Measurements from ENCODE around the gene OVCA2. TPM values are rescaled to one million over a fixed set of nuclear protein-coding genes. Genes with fewer than 3 reads are reported as not detected.

The OVCA2 gene
- total RNA-seq, 4 donors from 2014 or later, result 5.4 to 73.3 (median 36.9) TPM

- peaks cover 26 to 69% (median 49%) of the 10 kb centered on the region in 4 donors for H3K4me1 ChIP-seq
- WGBS, 2 donors (ENCODE audit: low coverage in 1 of 2), result 24% methylated on average over 7 of the region's 7 CpGs; no CpG with 5 or more reads in 1 of the 2 donors
- no peak for TF ChIP-seq CTCF (IDR thresholded peaks at IDR 0.05)
- TF ChIP-seq POLR2AphosphoS5 (IDR thresholded peaks at IDR 0.05), result no peak
- no peak for TF ChIP-seq POLR2A (IDR thresholded peaks at IDR 0.05)
- no peak for TF ChIP-seq EP300 (IDR thresholded peaks at IDR 0.05; ENCODE audit: low read depth)
- H3K36me3 ChIP-seq, result peaks cover 0 to 8% (median 0%) of the 10 kb centered on the region in 4 donors
- no peaks in the 10 kb centered on the region for H3K9me3 ChIP-seq
- peak; percentile 44 for DNase-seq
- intact Hi-C loops (cut with DNase I; ENCODE audit: low total_unique reads) (loop anchor here (10.0 kb wide), 1 partner anchor 91 kb away; no protein-coding TSS in a partner anchor), in situ Hi-C loops (cut with MboI; ENCODE audit: low pct_ligation_motif_present in 1 of 4, low pct_unique_long_range_greater_than_20kb in 1 of 4, low sequenced_read_pairs in 3 of 4) (no loop called here)
- peak overlapping the region; percentile 89 to 91 (median 90) for H3K27ac ChIP-seq
- H3K27me3 ChIP-seq, result no peaks in the 10 kb centered on the region
- no peak overlapping the region for H3K4me3 ChIP-seq
Observed at GRCh38 chr17:2083613-2084035, 41.8 kb downstream of the OVCA2 start.

- H3K4me3 ChIP-seq, result no peak overlapping the region
- intact Hi-C loops (cut with DNase I; ENCODE audit: low total_unique reads), result loop anchor here (10.0 kb wide), 1 partner anchor 91 kb away; no protein-coding TSS in a partner anchor
- TF ChIP-seq POLR2A (IDR thresholded peaks at IDR 0.05) (peak; percentile 4), EP300 (IDR thresholded peaks at IDR 0.05; ENCODE audit: low read depth) (no peak), CTCF (IDR thresholded peaks at IDR 0.05) (no peak), POLR2AphosphoS5 (IDR thresholded peaks at IDR 0.05) (peak in 1 of 3 donors; percentile 34)
- peak; percentile 77 for DNase-seq
- H3K36me3 ChIP-seq, result peaks cover 0 to 8% (median 0%) of the 10 kb centered on the region in 4 donors
- peaks cover 29 to 75% (median 55%) of the 10 kb centered on the region in 4 donors for H3K4me1 ChIP-seq
- no peaks in the 10 kb centered on the region for H3K27me3 ChIP-seq
- H3K9me3 ChIP-seq, result no peaks in the 10 kb centered on the region
- H3K27ac ChIP-seq, result peak overlapping the region; percentile 89 to 91 (median 90)
- 39% methylated on average over 8 of the region's 8 CpGs; no CpG with 5 or more reads in 1 of the 2 donors for WGBS, 2 donors (ENCODE audit: low coverage in 1 of 2)
- in situ Hi-C loops (cut with MboI; ENCODE audit: low pct_ligation_motif_present in 1 of 4, low pct_unique_long_range_greater_than_20kb in 1 of 4, low sequenced_read_pairs in 3 of 4), result no loop called here
Observed at GRCh38 chr17:2084036-2084765, 42.4 kb downstream of the OVCA2 start.

GRCh38 chr17:2084766-2085647 lies 43.2 kb downstream of the OVCA2 start:
- 30 to 35% methylated on average over 5 to 13 of the region's 13 CpGs for WGBS, 2 donors (ENCODE audit: low coverage in 1 of 2)
- H3K4me1 ChIP-seq, result peaks cover 29 to 78% (median 56%) of the 10 kb centered on the region in 4 donors
- no peak for TF ChIP-seq EP300 (IDR thresholded peaks at IDR 0.05; ENCODE audit: low read depth)
- peak; percentile 25 for TF ChIP-seq POLR2A (IDR thresholded peaks at IDR 0.05)
- TF ChIP-seq CTCF (IDR thresholded peaks at IDR 0.05), result no peak
- peak in 2 of 3 donors; percentile 42 to 43 for TF ChIP-seq POLR2AphosphoS5 (IDR thresholded peaks at IDR 0.05)
- in situ Hi-C loops (cut with MboI; ENCODE audit: low pct_ligation_motif_present in 1 of 4, low pct_unique_long_range_greater_than_20kb in 1 of 4, low sequenced_read_pairs in 3 of 4) (no loop called here), intact Hi-C loops (cut with DNase I; ENCODE audit: low total_unique reads) (loop anchor here (10.0 kb wide), 1 partner anchor 90 kb away; no protein-coding TSS in a partner anchor)
- peak overlapping the region; percentile 89 to 91 (median 90) for H3K27ac ChIP-seq
- peak; percentile 87 for DNase-seq
- peaks cover 0 to 8% (median 0%) of the 10 kb centered on the region in 4 donors for H3K36me3 ChIP-seq
- H3K27me3 ChIP-seq, result no peaks in the 10 kb centered on the region
- H3K4me3 ChIP-seq, result no peak overlapping the region
- H3K9me3 ChIP-seq, result no peaks in the 10 kb centered on the region

- Histone ChIP-seq H3K36me3 (peaks cover 0 to 8% (median 0%) of the 10 kb centered on the region in 4 donors), H3K9me3 (no peaks in the 10 kb centered on the region), H3K27ac (peak overlapping the region; percentile 89 to 91 (median 90)), H3K4me1 (peaks cover 29 to 83% (median 61%) of the 10 kb centered on the region in 4 donors), H3K27me3 (no peaks in the 10 kb centered on the region), H3K4me3 (no peak overlapping the region)
- in situ Hi-C loops (cut with MboI; ENCODE audit: low pct_ligation_motif_present in 1 of 4, low pct_unique_long_range_greater_than_20kb in 1 of 4, low sequenced_read_pairs in 3 of 4) (no loop called here), intact Hi-C loops (cut with DNase I; ENCODE audit: low total_unique reads) (loop anchor here (10.0 kb wide), 1 partner anchor 89 kb away; no protein-coding TSS in a partner anchor)
- TF ChIP-seq POLR2AphosphoS5 (IDR thresholded peaks at IDR 0.05) (peak in 2 of 3 donors; percentile 26 to 45), EP300 (IDR thresholded peaks at IDR 0.05; ENCODE audit: low read depth) (no peak), POLR2A (IDR thresholded peaks at IDR 0.05) (no peak)
- no peak for DNase-seq
- 0 to 51% methylated on average over 1 to 5 of the region's 5 CpGs for WGBS, 2 donors (ENCODE audit: low coverage in 1 of 2)
Observed at GRCh38 chr17:2085648-2085949, 43.8 kb downstream of the OVCA2 start.

Data from transverse colon (tissue), 4 donors.